Activated naive CD8-positive, alpha-beta T cell (primary cell): ENCODE data around the gene TTC31.
"Not testable (repeated sequence)": the region's sequence is repeated elsewhere in the genome, so short reads cannot be mapped to it uniquely, and the experiment has no call there.

Source experiments
- H3K27ac Mint-ChIP-seq: one replicate; pipeline ENCODE4 v1.8.0; 2021; ENCODE audit warnings: mixed read lengths
- H3K27me3 Mint-ChIP-seq: one replicate; pipeline ENCODE4 v1.8.0; 2021; ENCODE audit warnings: mixed read lengths
- H3K36me3 Mint-ChIP-seq: one replicate; pipeline ENCODE4 v1.8.0; 2021; ENCODE audit warnings: mixed read lengths
- H3K4me1 Mint-ChIP-seq: one replicate; pipeline ENCODE4 v1.8.0; 2021; ENCODE audit warnings: low read depth, mixed read lengths
- H3K4me3 Mint-ChIP-seq: one replicate; pipeline ENCODE4 v1.8.0; 2021; ENCODE audit warnings: mild to moderate bottlenecking, mixed read lengths
- H3K9me3 Mint-ChIP-seq: one replicate; pipeline ENCODE4 v1.8.0; 2021; ENCODE audit warnings: low read depth, mixed read lengths

Gene TTC31

DNA sequence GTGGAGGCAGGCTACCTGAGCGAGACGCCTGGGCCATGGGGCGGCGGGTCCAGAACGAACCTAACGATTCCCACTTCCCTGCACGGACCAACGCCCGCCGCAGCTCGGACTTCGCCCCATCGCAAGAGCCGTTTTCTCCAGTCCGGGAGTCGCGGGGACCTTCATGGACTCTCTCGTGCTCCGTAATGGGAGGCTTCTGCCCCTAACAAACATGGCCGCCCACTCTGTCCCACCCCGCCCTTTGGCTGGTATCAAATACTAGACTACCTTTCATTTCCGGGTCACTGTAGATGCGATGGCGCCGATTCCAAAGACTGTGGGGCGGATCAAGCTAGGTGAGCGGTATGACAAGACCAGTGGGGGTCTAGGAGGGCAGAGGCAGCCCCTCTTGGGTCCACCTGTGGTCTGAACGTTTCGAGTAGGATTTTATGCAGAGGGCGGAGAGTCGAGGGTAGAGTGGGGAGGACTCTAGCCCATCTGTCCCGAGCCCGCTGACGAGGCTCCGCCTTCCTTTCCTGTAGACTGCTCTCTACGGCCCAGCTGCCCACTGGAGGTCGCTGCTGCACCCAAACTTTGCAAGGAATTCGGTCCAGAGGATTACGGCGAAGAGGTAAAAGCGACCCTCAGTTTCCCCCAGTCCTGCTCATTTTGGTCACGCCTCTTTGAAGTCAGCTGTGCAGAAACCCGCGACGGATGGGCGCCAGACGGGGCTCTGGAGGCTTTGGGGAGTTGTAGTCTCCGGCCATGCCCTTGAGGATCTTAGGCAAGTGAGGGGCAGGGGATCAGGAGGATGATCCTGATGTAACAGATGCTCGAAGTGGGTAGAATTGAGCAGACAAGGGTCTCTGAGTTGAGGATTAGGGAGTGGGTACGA is at the start of gene TTC31, which contains the start of gene CCDC142:
Gene TTC31, plus strand, starts transcription at position 281 of the 874 bp plus-strand sequence. Its CDS starts 15 bp downstream, at position 296.
Gene CCDC142, minus strand, starts transcription at position 198 of the 874 bp plus-strand sequence. Its CDS starts 161 bp downstream, at position 37.
- H3K27ac Mint-ChIP-seq = peak within 1 kb of the TSS; percentile 99
- H3K4me1 Mint-ChIP-seq = peaks cover 38% of the 10 kb centered on the region
- no peaks in the 10 kb centered on the region for H3K9me3 Mint-ChIP-seq
- no peaks in the 10 kb centered on the region for H3K36me3 Mint-ChIP-seq
- peak within 1 kb of the TSS; percentile 99 for H3K4me3 Mint-ChIP-seq
- H3K27me3 Mint-ChIP-seq = no peaks in the 10 kb centered on the region

DNA sequence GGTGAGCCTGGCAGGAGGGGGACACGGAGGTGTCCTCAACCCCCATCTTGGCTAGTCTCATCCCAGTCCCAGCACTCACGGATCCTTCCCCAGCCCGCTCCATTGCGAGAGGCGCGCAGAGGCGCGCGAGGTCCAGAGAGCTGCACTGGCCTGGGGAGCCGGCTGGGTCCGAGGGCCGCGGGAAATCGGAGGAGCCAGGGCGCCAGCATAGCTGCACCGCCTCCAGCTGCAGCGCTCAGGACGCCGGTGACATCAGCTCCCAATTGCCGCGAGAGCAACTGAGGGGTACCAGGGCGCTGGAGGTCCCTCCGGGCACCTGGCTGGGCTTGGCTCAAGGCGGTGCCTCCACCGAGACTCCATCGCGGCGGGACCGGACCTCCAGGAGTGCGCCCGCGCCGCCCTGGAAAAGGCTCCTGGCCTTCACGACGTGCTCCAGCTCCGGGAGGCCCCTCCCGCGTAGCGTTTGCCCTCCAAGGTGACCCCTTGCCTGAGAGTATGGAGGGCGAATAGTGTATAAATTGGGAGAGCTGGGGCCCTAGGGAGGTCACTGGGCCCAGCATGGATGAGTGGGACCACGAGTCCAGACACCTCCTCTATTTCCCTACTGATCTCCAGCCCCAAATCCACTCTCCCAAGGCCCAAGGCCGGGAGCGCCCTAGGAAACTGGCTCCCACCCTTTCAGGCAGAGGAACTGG is 46.6 kb upstream of the TTC31 start:
- Mint-ChIP-seq H3K9me3 (no peaks in the 10 kb centered on the region), H3K36me3 (no peaks in the 10 kb centered on the region), H3K4me3 (no peak overlapping the region), H3K4me1 (peaks cover 7% of the 10 kb centered on the region), H3K27me3 (peaks cover 10% of the 10 kb centered on the region), H3K27ac (no peak overlapping the region)

GRCh38 chr2:74436848-74437695 is 45.8 kb upstream of the TTC31 start:
- Mint-ChIP-seq H3K27me3 (peaks cover 10% of the 10 kb centered on the region), H3K9me3 (no peaks in the 10 kb centered on the region), H3K4me3 (no peak overlapping the region), H3K36me3 (no peaks in the 10 kb centered on the region), H3K4me1 (peaks cover 7% of the 10 kb centered on the region), H3K27ac (no peak overlapping the region)

DNA sequence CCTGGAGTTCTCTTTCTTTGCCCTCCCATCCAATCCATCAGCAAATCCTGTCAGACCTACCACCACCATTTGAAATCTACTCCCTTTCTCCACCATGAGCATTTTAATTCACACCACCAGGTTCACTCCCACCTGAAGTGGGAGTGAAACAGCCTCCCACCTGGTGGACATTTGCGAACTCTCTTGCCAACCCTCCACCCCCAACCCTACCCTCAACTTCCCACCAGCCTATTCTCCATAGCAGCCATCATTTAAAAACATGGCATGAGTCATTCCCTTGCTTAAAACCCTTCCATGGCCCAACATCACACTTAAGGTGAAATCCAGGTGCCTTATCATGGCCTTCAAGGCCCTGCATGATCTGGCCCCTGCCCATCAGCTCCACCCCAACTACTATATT is 44.6 kb upstream of the TTC31 start:
- Mint-ChIP-seq H3K27ac (no peak overlapping the region), H3K4me3 (no peak overlapping the region), H3K27me3 (peaks cover 14% of the 10 kb centered on the region), H3K4me1 (peaks cover 10% of the 10 kb centered on the region), H3K9me3 (no peaks in the 10 kb centered on the region), H3K36me3 (no peaks in the 10 kb centered on the region)

DNA sequence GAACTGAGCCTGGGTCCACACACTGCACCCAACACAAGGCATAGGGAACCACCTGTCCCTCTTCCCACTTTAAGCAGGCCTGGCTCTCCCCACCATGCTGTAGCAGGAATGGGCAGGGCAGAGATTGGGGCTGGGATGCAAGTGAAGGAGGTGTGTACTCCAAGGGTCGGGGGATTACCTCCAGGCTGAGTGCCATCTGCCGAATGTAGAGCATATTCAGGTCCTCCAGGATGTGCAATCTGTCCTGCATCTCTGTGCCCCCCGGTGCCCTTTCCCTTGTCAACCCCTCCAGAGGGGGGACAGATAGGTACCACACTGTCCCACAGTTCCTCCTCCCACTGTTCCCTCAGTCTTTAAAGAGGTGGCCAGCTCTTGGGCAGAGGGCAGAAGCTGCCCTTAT is 43.5 kb upstream of the TTC31 start:
- H3K27me3 Mint-ChIP-seq = peaks cover 16% of the 10 kb centered on the region
- peaks cover 10% of the 10 kb centered on the region for H3K4me1 Mint-ChIP-seq
- H3K27ac Mint-ChIP-seq = no peak overlapping the region
- H3K36me3 Mint-ChIP-seq = no peaks in the 10 kb centered on the region
- no peak overlapping the region for H3K4me3 Mint-ChIP-seq
- no peaks in the 10 kb centered on the region for H3K9me3 Mint-ChIP-seq

GRCh38 chr2:74439803-74440377 is 43.0 kb upstream of the TTC31 start:
- Mint-ChIP-seq H3K4me3 (peak overlapping the region; percentile 53), H3K27me3 (peaks cover 16% of the 10 kb centered on the region), H3K27ac (no peak overlapping the region), H3K36me3 (no peaks in the 10 kb centered on the region), H3K4me1 (peaks cover 10% of the 10 kb centered on the region), H3K9me3 (no peaks in the 10 kb centered on the region)

DNA sequence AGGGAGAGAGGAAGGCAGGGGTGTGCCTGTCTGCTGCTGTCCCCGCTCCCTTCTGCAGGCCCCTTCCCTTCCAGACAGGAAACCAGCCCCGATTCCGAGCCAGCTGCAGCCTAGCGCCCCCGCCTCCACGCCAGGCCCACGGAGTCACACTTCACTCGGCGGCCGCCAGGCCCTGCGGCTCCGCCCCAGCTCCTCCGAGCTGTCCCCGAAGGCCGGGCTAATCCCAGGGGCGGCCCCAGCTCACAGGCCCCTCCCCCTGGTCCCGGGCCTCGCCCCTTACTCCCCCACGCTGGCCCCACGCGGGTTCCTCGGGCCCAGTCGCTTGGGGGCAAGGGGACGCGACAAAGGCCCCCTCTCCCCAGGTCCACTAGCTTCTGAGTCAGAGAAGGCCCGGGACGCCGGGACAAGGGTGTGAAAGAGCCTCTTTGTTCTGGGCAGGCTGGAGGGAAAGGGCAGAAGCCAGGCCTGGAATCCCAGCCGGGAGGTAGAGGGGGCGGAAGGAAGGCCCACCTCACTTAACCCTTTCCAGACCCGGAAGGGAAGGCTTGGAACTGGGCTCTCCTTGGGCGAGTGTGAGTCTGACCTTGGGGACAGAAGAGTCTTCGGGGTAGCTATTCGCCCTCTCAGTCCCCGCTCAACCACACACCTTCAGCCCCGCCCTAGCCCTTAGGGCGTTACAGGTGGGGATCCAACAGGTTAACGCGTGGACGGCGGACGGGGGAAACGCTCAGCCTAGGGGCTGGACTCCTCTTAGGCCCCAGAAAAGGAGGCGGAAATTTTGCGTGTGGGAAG is 42.3 kb upstream of the TTC31 start:
- H3K36me3 Mint-ChIP-seq = no peaks in the 10 kb centered on the region
- H3K4me3 Mint-ChIP-seq = peak overlapping the region; percentile 69
- H3K9me3 Mint-ChIP-seq = no peaks in the 10 kb centered on the region
- peaks cover 18% of the 10 kb centered on the region for H3K27me3 Mint-ChIP-seq
- peaks cover 10% of the 10 kb centered on the region for H3K4me1 Mint-ChIP-seq
- H3K27ac Mint-ChIP-seq = no peak overlapping the region

- peak overlapping the region; percentile 69 for H3K4me3 Mint-ChIP-seq
- H3K27me3 Mint-ChIP-seq = peaks cover 18% of the 10 kb centered on the region
- H3K27ac Mint-ChIP-seq = no peak overlapping the region
- no peaks in the 10 kb centered on the region for H3K36me3 Mint-ChIP-seq
- no peaks in the 10 kb centered on the region for H3K9me3 Mint-ChIP-seq
- peaks cover 10% of the 10 kb centered on the region for H3K4me1 Mint-ChIP-seq
Observed at GRCh38 chr2:74441170-74441689, 41.7 kb upstream of the TTC31 start.

DNA sequence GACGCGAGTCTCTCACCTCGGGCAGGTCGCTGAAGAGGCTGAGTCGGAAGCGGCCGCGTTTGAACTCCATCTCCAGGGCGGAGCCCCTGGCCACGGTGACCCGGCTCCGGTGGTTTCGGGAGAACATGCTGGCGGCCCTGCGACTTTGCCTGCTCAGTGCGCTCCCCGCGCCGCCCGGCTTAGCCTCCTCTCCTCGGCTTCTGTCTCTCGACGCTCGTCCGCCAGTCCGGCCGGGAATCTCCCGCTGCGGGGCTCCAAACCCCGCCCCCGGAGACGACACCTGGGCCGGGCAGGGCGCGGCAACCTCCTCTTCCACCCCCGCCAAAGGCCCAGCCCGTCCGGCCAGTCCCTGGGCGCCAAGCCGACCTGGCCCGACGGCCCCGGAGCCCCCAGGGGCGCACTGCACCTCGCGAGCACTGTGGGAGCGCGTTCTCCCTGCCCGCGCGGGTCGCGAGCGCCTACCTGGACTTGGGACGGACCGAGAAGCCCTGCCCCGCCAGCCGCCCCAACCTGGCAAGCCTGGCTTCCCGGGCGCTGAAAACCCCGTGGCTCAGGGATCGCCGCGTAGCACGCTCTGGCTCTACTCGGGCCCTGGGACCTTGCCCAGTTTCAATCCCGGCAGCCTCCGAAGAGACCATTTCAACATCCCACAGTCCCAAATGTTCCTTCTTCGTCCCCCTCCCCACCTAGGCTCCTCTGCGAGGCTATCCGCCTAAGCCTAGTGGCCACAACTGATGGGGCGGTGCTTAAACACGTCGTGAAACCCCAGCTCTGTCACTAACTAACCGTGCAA is 41.0 kb upstream of the TTC31 start, which contains the start of gene RTKN:
Gene RTKN, minus strand, starts transcription at position 248 of the 793 bp plus-strand sequence. Its CDS starts 121 bp downstream, at position 127.
- Mint-ChIP-seq H3K27ac (no peak within 1 kb of the TSS), H3K4me3 (peak within 1 kb of the TSS; percentile 83), H3K9me3 (no peaks in the 10 kb centered on the region), H3K36me3 (no peaks in the 10 kb centered on the region), H3K4me1 (peaks cover 10% of the 10 kb centered on the region), H3K27me3 (peaks cover 18% of the 10 kb centered on the region)

GRCh38 chr2:74442483-74443297 is 40.2 kb upstream of the TTC31 start:
- Mint-ChIP-seq H3K4me3 (peak overlapping the region; percentile 83), H3K4me1 (peaks cover 10% of the 10 kb centered on the region), H3K27me3 (peaks cover 18% of the 10 kb centered on the region)
- H3K27ac Mint-ChIP-seq, H3K9me3 Mint-ChIP-seq, H3K36me3 Mint-ChIP-seq: not testable (repeated sequence)

GRCh38 chr2:74444498-74445318 is 38.2 kb upstream of the TTC31 start:
- H3K9me3 Mint-ChIP-seq = no peaks in the 10 kb centered on the region
- no peak overlapping the region for H3K27ac Mint-ChIP-seq
- no peak overlapping the region for H3K4me3 Mint-ChIP-seq
- H3K36me3 Mint-ChIP-seq = no peaks in the 10 kb centered on the region
- H3K4me1 Mint-ChIP-seq = peaks cover 10% of the 10 kb centered on the region
- peaks cover 11% of the 10 kb centered on the region for H3K27me3 Mint-ChIP-seq
